Activated T-cell treated with anti-CD3 and anti-CD28 coated beads for 4 hours (primary cell): ENCODE measurements around the gene BRAT1.

Experiments
- DNase-seq: peaks from one replicate; pipeline ENCODE4 v3.0.0-alpha.2; 2020

BRAT1 gene

DNA sequence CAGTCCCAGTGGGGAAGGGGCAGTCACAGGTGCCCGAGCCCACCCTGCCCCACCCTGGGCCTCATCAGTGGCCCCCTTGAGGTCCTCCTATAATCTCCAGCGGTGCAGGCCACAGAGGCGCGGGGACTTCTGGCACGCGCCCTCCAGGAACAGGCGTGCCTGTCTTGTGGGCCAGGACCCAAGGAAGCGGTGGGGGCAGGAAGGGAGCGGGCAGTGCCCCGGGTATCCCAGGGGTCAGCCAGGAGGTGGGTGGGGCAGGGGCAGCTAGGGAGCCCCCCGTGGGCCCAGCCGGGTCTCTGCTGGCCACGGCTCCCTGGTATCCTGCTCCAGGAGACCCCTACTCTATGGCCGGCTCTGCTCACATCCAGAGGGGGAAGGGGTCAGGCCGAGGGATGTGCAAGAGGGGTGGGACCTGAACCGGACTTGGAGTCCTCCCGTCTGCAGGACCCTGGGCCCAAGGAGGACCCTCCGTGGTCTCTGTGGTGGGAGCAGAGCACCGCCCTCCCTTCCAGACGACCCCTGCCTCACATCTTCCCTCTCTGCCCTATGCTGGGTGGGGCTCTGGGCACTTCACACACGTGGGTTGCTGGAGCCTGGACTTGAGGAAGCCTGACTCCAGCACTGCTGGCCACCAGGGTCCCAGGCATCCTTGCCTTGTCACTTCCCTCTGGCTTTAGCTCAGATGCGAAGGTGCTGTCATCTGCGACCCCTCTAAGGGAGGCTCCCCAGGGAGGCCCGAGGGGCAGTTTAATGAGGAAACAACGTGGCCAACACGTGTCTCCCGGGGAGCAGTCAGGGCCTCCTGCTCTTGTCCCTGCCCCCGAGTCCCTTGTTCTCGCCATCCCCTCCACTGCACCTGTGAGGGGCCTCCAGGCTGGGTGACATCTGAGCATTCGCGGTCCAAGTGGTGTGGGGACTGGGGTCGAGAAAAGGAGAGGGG lies 60.9 kb downstream of the BRAT1 start:
- no peak for DNase-seq

DNA sequence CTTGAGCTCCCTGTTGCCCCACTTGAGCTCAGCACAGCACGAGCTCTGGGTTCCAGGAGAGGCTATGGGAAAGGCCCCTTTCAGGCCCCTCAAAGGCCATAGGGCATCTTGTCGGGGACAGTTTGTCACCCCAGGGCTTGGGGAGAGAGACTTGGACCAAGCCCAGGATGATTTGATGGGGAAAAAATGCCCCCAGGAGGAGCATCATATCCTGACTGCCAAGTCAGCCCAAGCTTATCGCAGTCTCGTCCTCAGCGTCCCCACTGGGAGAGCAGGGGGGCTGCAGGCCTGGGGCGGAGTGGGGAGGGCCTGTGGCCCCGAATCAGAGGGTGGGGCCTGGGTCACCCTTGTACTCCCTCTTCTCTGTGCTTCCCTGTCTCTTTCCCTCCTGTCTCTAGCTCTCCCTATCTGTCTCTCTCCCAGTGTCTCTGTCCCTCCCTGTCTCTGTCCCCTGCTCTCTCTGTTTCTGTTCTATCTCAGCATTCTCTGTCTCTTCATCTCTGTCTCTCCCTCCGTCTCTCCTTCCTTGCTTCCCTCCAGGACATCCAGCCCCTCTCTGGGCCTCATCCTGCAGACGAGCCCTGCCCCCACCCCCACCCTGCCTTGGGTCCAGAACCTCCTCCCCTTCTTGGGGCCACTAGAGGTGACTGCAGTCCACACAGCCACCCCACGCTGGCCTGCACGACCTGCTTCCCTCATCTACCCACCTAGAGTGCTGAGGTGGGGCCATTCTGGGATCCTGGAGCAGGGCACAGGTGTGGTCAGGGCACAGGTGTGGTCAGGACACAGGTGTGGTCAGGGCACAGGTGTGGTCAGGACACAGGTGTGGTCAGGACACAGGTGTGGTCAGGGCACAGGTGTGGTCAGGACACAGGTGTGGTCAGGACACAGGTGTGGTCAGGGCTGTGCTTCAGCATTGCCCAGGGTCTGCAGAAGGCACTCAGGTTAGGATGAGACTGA lies 61.8 kb downstream of the BRAT1 start:
- no peak for DNase-seq

DNA sequence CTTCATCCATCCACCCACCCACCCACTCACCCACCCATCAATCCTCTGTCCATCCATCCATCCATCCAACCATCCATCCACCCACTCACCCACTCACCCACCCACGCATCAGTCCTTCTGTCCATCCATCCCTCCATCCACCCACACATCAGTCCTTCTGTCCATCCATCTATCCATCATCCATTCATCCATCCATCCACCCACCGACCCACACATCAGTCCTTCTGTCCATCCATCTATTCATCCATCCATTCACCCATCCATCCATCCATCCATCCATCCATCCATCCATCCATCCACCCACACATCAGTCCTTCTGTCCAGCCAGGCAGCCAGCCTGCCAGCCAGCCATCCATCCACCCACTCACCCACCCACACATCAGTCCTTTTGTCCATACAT lies 63.3 kb downstream of the BRAT1 start:
- no peak for DNase-seq

DNA sequence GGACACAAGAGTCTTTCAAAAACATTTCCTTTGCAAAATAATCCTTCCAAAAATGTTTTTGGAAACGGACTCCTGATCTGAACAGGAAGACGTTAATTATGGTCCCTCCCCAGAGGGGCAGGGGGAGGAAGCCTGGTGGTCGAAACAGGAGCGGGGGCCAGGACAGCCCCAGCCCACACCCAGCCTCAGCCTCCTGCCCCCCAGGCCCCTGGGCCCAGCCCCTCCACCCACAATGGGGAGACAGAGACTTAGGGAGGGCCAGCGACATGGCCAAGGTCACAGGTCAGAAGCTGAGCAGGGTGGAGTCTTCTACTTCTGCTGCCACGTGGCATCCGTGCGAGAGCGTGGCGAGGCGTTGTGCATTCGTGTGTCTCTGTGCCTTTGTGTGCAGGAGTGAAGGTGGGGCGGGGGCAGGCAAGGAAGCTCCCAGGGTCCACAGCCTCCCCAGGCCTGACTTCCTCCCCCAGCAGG lies 65.1 kb downstream of the BRAT1 start:
- DNase-seq, result no peak

DNA sequence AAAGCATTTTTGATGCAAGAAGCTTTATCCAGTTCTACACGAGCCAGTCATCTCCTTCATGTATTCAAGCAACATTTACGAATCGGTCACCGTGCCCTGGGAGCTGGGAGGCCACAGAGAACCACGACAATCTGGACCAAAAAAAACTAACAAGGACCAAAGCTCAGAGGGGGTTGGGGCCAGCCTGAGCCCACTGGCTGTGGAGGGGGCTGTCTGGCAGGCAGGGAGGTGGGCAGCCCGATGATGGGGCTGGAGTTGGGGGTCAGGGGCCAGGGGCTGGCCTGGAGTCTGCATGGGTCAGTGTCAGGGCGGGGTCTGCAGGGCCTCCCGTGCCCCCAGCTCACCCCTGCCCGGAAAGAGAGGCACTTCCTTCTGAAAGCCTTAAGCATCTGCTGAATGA lies 66.6 kb downstream of the BRAT1 start:
- DNase-seq, result no peak

DNA sequence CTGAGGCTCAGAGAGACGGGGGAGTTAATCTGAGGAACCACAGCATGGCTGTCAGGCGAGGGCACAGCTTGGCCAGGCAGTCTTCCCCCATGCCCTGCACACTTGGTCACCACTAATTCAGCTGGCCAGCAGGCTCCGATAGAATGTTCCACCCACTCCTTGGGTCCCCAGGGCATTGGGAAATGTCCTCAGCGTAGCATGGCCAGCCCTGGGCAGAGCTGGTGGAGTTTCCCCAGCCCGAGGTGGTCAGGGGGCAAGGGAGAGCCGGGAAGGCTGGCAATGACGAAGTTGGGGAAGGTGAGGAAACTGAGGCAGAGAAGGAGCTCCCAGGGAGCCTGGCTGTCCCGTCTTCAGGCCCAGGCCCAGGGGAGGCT lies 67.1 kb downstream of the BRAT1 start:
- DNase-seq, result no peak
